OCI-LY3 (cell line): ENCODE data around the gene PNPLA3.

Source experiments
- H2AFZ ChIP-seq: fragments of 200-600, 300-600 bp; shearing (Covaris generic); 2 replicates; pipeline ENCODE4 v1.6.0; 2014; ENCODE audit warnings: antibody characterized with exemption, low read depth, low read length
- H3K27ac ChIP-seq: fragments of 200-600, 300-600 bp; sonication (generic); 2 replicates; pipeline ENCODE4 v1.5.1; 2014; ENCODE audit warnings: mild to moderate bottlenecking, low read length, moderate library complexity, mixed read lengths
- H3K27me3 ChIP-seq: fragments of 200-600, 300-600 bp; sonication (generic); 2 replicates; pipeline ENCODE4 v1.6.1; 2014; ENCODE audit warnings: low read depth, low read length, mixed read lengths
- H3K36me3 ChIP-seq: fragments of 200-600, 300-600 bp; sonication (generic); replicated peaks from 2 replicates; pipeline ENCODE3; 2014; ENCODE audit warnings: low read depth, low read length, mixed read lengths
- H3K4me1 ChIP-seq: fragments of 300-600, 200-600 bp; sonication (generic); 2 replicates; pipeline ENCODE4 v1.6.1; 2014; ENCODE audit warnings: low read length, mixed read lengths
- H3K4me2 ChIP-seq: fragments of 200-600, 300-600 bp; sonication (generic); 2 replicates; pipeline ENCODE4 v1.6.1; 2014; ENCODE audit warnings: low read length, mixed read lengths
- H3K4me3 ChIP-seq: fragments of 300-600, 200-600 bp; sonication (generic); 2 replicates; pipeline ENCODE4 v1.5.1; 2014; ENCODE audit warnings: antibody characterized with exemption, mild to moderate bottlenecking, low read length, moderate library complexity
- H3K79me2 ChIP-seq: fragments of 300-600, 200-600 bp; shearing (Covaris generic); 2 replicates; pipeline ENCODE4 v1.6.1; 2014; ENCODE audit warnings: mild to moderate bottlenecking, low read length, mixed read lengths
- H3K9ac ChIP-seq: fragments of 300-600, 200-600 bp; shearing (Covaris generic); 2 replicates; pipeline ENCODE4 v1.6.0; 2014; ENCODE audit warnings: mild to moderate bottlenecking, low read length, moderate library complexity
- H3K9me3 ChIP-seq: fragments of 200-600, 300-600 bp; shearing (Covaris generic); 2 replicates; pipeline ENCODE4 v1.6.1; 2014; ENCODE audit warnings: low read length, mixed read lengths; ENCODE audit not compliant: insufficient read depth
- H4K20me1 ChIP-seq: fragments of 200-600, 300-600 bp; sonication (generic); 2 replicates; pipeline ENCODE4 v1.6.1; 2016; ENCODE audit warnings: low read length, mixed read lengths; ENCODE audit not compliant: insufficient read depth
- CTCF ChIP-seq: fragments of 200-600, 300-600 bp; sonication (generic); IDR thresholded peaks from 2 replicates; pipeline ENCODE4 v1.5.1; 2014; ENCODE audit warnings: antibody characterized with exemption, low read length, low read depth
- EZH2phosphoT487 ChIP-seq: fragments of 200-600 bp; shearing (Covaris generic); IDR thresholded peaks from 2 replicates; pipeline ENCODE4 v1.6.1; 2018; ENCODE audit warnings: antibody characterized with exemption, mixed run types, low read depth

Gene PNPLA3

DNA sequence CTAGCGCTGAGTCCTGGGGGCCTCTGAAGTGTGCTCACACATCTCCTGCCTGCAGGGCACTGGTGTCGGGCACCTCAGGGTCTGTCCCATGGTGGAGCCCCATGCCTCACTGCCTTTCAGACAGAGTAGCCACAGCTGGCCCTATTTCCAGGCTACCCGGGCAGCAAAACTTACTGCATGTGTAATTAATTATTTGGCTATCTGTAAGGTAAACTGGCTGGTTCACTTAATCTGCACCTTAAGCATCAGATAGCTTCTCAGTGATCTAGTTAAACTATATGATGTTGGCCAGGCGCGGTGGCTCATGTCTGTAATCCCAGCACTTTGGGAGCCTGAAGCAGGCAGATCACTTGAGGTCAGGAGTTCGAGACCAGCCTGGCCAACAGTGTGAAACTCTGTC, 5.3 kb downstream of the PNPLA3 start:
- H3K4me3 ChIP-seq, result no peak overlapping the region
- no peaks in the 10 kb centered on the region for H3K36me3 ChIP-seq

GRCh38 chr22:43931771-43932170, 8.2 kb downstream of the PNPLA3 start:
- Histone ChIP-seq H2AFZ (no peak overlapping the region), H3K27me3 (peaks cover 10% of the 10 kb centered on the region; the same call in 1 of the 2 replicates), H4K20me1 (no peaks in the 10 kb centered on the region), H3K4me1 (no peaks in the 10 kb centered on the region), H3K36me3 (no peaks in the 10 kb centered on the region), H3K4me3 (no peak overlapping the region), H3K9me3 (no peaks in the 10 kb centered on the region), H3K79me2 (no peaks in the 10 kb centered on the region), H3K9ac (no peak overlapping the region), H3K4me2 (no peak overlapping the region), H3K27ac (no peak overlapping the region)
- TF ChIP-seq CTCF, result no peak
- TF ChIP-seq EZH2phosphoT487, result no peak

More for the DNA sequence above, 5.3 kb downstream of the PNPLA3 start:
- Histone ChIP-seq H3K9me3 (no peaks in the 10 kb centered on the region), H3K4me2 (no peak overlapping the region), H2AFZ (no peak overlapping the region), H3K27ac (no peak overlapping the region), H4K20me1 (no peaks in the 10 kb centered on the region), H3K27me3 (0 out of 2 replicates have a peak, but pooled peaks cover 10% of the 10 kb centered on the region), H3K9ac (no peak overlapping the region), H3K79me2 (no peaks in the 10 kb centered on the region), H3K4me1 (no peaks in the 10 kb centered on the region)
- TF ChIP-seq EZH2phosphoT487 (no peak), CTCF (no peak)

DNA sequence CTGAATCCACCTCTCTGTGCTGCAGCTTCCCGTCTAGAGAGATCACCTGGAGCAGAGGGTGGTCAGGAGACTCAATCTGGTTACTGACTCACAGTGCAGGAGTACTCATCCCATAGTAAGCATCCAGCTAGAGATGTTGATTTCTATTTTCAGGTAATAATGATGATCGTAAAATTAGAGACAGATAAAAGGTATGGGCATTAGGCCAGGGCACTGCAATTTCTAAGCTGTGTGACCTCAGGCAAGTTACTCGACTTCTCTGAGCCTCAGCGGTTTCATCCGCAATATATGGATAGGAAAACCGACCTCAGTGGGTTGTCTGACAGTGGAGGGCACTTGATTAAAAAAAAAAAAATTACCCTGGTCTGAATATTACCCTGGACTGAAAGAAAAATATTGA, 17.8 kb downstream of the PNPLA3 start:
- Histone ChIP-seq H3K9me3 (no peaks in the 10 kb centered on the region), H3K9ac (no peak overlapping the region), H3K27ac (no peak overlapping the region), H2AFZ (no peak overlapping the region), H3K4me3 (no peak overlapping the region), H4K20me1 (no peaks in the 10 kb centered on the region), H3K79me2 (no peaks in the 10 kb centered on the region), H3K4me1 (peaks cover 3% of the 10 kb centered on the region), H3K4me2 (no peak overlapping the region), H3K27me3 (peaks cover 24% of the 10 kb centered on the region), H3K36me3 (no peaks in the 10 kb centered on the region)
- no peak for TF ChIP-seq EZH2phosphoT487
- TF ChIP-seq CTCF, result no peak

- H3K9ac ChIP-seq, result no peak overlapping the region
- H3K9me3 ChIP-seq, result no peaks in the 10 kb centered on the region
- TF ChIP-seq CTCF (no peak), EZH2phosphoT487 (no peak)
- no peak overlapping the region for H3K4me3 ChIP-seq
- H4K20me1 ChIP-seq, result no peaks in the 10 kb centered on the region
- no peak overlapping the region for H3K27ac ChIP-seq
- H2AFZ ChIP-seq, result no peak overlapping the region
- H3K27me3 ChIP-seq, result peaks cover 15% of the 10 kb centered on the region
- H3K4me1 ChIP-seq, result peaks cover 3% of the 10 kb centered on the region
- H3K4me2 ChIP-seq, result no peak overlapping the region
- no peaks in the 10 kb centered on the region for H3K79me2 ChIP-seq
- H3K36me3 ChIP-seq, result no peaks in the 10 kb centered on the region
Measured at GRCh38 chr22:43944670-43945430, 21.2 kb downstream of the PNPLA3 start.
